SW480 (cell line): ENCODE results near the gene HSD11B1.
A peak's percentile ranks its signal among the peaks of the same experiment; 100 is the strongest.

ENCODE experiments used
- DNase-seq: peaks from one replicate; pipeline ENCODE4 v3.0.0-alpha.2; 2016; ENCODE audit warnings: low spot score

HSD11B1 gene

DNA sequence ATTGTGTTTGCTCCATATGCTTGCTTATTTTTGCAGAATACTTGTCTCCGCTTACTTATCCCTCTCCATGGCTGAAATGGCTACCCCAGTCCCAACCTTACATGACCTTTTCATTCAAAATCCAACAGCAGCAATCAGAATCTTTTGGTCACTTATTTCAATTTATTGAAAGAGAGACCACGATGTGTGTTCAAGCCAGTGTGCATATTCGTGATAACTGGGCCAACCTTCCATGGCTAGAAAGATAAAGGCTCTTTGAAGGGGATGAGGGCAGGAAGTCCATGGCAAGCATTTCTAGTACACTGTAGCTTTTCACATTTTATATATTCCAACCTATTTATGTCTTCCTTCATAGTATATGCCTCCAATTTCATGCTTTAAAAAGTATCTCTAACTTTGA is 23.1 kb downstream of the HSD11B1 start:
- no peak for DNase-seq

DNA sequence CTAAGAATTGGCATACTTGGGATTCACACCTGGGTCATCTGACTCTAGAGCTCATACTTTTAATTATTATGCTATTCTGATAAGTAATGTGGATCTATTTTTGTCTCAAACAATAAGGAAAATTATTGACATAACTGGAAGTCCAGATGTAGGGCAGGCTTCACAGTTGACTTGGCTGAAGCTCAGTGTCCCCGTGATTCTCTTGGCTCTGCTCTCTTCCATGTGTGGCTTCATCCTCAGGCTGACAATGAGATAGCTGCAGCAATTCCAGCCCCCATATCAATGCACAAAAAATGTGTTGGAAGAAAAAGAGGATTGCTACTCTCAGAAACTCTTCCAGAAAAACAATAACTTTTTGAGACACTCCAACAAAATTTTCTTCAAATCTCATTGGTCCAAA is 23.8 kb downstream of the HSD11B1 start:
- DNase-seq, result no peak

DNA sequence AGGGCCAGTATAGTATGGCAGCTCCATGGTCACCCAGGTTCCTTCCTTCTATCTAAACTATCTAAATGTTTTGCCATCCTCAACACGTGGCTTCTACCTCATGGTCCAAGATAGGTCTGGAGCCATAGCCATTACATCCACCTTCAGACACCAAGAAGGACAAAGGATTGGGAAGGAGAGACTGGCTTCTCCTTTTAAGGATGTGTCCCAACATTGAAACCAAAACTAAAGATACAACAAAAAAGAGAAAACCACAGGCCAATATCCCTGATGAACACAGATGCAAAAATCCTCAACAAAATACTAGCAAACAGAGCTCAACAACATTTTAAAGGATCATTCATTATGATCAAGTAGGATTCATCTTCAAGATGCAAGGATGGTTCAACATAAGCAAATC is 24.8 kb downstream of the HSD11B1 start:
- no peak for DNase-seq

DNA sequence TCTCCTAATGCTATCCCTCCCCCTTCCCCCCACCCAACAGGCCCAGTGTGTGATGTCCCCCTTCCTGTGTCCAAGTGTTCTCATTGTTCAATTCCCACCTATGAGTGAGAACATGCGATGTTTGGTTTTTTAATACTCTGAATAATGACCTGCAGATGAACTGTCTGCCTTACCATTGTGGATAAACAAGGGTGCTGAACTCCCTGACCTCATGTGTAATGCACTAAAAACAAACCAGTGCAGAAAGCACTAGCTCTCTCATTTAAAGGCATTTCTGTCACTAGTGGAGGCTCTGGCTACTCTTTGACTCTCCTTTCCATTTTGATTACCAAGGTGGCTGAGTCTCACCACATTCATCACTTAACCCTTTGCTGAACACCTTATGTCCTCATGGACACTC is 28.1 kb downstream of the HSD11B1 start:
- no peak for DNase-seq

DNA sequence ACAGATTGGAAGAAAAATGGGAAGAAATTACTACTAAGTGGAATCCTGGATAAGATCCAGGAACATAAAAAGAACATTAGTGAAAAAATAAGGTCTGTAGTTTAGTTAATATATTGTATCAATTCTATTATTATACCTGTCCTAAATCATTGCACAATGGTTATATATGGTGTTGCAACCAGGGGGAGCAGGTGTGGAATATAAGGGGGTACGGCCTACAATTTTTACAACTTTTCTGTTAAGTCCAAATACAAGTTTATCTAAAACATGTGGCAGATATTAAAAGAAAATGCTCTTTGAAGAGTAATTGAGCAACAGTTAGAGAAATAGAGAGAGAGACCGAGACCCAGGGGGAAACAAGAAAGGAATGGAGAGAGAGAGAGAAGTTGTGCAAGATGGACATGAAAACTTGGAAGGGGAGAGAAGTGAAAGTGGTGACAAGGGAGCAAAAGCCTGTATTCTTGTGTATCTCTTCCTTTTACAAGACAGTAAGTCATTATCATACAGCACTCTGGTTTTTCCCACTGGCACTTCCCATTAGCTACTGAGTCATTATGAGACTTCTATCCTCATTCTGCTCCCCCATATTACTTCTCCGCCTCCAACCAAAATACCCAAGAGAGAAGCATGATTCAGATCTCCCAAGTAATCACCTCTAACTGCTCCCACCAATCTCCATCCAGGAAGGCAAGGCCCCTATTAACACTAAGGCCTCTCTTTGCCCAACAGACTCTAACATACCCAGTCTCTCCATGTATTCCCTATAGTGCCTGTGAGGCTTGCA is 29.0 kb downstream of the HSD11B1 start:
- DNase-seq, result no peak

DNA sequence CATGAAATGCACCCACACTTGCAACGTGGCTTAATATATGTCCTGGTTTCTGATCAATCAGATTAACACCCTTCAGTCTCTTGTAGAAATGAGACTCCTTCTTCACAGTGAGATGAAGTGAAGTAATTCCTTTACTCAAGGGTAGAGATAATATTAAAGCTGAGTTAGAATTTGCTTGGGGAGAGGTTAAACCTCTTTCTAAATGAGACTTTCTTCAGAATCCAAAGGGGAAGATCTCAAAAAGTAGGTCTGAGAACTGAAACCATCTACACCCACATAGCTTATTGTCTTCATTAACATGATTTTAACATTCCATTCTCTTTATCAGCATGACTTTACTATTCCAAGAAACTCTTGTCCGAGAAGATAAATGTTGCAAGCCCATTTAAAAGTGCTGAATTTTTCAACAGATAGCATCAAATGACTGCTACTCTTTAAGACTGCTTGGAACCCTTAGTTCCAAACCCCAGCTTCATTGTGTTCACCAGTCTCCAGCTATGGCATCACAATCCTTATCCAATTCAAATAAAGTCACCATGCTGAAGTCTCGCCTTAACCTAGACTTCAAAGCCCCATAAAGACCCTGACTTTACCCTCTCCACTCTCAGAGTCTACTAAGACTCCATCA is 32.0 kb downstream of the HSD11B1 start:
- DNase-seq, result no peak

DNA sequence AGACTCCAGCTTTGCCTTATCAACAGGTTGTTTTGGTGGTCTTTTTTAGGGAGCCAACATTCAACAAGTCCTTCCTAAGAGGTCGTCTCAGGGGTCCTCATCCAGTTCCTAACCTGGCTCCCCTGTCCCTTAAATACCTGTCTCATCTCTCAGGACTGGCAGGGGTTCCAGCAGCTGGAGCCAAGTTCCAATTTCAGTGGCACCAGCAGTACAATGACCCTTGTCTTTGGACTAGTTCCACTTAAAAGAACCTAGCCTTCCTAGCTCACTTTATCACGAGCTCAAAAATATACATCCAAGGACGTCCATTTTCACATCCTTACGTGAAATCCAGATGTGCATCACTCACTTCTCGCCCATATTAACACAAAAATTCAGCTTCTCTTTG is 32.5 kb downstream of the HSD11B1 start:
- no peak for DNase-seq

DNA sequence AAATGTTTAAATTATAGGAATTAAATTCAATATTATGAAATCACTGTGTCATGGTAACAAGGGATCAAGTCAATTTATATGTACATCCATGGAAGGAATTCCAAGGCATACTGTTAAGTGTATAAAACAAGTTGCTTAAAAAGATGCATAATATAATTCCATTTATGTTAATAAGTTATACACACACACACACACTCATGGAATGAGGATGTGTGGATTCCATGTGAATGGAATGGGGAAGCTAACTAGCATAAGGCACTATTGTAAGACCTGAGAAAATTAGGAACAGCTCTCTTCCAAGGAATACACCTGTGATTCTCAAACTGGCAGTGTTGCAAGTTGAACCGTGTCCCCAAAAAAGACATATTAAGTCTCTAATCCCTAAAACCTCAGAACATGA is 33.6 kb downstream of the HSD11B1 start:
- no peak for DNase-seq

DNA sequence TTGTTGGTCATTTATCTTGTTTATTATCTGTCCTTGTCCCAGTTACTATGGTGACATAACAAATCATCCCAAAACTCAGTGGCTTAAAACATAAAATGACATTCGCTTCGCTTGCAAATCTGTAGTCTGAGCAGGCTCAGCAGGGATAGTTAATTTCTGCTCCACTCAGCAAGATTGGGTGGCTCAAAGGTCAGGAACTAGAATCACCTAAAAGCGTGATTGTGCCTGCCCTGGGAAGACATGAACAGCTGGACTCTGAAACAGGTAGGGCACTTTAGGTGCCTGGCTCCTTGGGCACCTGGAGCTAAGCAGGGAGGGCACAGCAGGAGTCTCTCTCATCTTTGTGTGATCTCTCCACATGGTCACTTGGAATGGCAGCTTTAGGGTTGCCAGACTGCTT is 36.5 kb downstream of the HSD11B1 start:
- no peak for DNase-seq

DNA sequence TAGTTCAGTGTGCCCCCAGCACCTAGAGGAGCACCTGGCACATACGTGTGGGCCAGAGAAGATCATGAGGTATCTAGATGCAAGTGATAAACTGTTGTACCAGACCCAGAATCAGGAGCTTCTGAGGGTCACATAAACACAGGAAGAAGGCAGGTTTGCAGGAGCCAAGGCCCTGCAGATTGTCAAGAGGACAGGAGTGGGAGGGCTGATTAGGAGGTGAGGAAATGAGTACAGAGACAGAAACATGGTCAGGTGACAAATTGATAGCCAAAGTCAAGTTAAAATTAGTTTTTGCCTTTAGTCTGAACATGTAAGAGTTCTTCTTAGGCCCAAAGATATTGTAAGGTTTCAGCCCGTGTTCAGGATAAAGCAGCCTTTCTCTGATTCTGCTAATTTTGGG is 37.2 kb downstream of the HSD11B1 start:
- DNase-seq, result no peak

DNA sequence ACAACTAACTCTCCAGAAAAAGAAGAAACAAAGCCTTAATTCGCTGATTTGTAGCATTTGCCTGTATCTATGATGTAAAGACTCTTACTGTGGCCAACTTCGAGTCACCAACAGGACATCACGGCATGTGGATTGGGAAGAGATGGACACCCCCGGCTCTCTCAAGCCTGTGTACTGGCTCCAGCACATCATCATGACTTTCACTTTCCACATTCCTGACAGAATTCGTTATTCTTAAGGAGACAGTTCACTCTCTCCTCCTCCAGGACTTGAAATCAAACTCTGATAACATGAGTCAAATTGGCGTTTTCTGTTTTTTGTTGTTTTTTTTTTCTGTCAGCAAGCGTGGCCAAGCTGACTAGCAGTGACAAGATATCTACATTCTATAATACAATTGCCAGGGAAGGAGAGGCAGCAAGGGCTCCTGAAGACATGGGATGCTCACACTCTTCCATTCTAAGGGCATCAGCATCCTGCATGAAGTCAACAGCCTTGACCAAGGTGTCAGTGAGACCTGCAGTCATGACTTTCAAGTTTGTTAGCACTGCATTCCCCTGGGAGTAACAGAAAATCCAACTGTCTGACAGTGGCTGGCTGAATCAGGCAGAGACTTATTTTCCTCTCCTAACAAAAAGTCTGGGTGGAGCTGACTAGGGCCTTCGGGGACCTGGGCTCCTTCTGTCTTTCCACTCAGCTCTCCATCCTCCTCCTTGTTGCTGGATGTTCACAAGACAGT is 37.9 kb downstream of the HSD11B1 start:
- DNase-seq, result no peak

DNA sequence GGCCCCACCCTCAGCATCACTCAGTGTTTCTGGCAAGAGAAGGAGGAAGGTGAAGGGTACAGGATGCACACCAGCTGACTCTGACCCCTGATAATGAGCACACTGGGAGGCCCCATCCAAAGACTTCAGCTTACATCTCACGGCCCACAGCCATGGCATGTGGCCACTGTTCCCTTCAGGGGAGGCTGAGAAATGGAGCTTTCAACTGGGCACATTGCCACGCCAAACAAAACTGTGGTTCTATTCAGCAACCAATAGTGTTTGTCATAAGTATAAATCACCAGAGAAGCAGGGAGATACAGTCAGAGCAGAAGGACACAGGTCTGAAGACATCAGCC is 38.5 kb downstream of the HSD11B1 start:
- DNase-seq, result no peak

DNA sequence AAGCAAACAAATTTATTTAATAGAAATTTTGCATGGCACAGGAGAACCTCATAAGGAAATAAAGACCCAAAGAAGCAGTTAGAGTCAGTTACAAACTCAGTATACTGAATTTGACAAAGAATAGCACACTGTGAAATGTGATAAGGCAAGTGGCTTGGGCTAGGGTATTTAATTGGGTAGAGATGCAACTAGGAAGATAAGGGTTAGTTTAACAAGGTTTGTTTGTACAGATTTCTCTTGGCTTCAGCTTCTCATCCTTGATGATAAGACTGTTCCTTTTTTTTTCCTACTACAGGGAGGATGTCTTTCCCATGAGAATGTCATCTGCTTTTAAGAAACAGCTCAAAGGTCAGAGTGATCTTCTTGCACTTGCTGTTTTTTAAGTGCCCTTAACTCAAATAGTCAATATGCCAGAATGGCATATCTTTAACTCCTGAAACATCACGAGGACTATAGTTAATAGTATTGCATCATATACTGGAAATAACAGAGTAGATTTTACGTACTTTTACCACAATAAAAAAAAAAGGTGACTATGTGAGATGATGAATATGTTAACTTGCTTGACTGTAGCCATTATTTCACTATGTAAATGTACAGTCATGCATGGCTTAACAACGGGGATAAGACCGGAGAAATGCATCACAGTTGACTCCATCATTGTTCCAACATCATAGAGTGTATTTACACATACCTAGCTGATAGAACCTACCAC is 42.0 kb downstream of the HSD11B1 start:
- DNase-seq, result no peak

DNA sequence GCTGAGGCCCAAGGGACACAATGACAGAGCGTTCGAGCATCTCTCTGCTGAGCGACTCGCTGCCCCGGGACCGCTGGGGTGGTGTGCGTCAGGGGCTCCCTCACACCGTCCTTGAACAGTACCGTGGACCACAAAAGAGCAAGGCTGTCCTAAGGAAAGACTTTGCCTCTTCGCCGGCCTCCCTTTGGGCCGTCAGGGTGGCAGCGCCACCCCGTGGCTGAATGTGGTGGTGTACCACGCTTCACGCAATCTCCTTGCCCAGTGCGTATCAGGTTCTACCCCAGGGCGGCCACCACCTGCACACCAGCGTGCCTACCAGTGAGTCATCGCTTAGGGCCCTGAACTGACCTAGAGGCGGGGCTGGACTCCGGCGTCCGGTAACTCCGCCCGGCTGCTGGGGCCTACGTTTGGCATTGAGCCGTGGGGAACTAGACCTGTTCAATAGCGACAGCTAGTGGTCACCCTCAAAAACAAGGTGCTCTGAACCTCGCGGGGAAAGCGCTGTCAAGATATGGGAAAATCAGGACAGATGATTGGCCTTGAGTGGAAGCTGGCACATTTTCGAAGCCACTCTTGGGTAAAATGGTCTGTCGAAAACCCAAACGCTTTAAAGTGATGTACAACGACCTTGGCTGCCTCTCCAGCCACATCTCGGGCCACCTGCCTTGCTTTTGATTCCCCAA is 43.1 kb downstream of the HSD11B1 start:
- peak; percentile 98 for DNase-seq

DNA sequence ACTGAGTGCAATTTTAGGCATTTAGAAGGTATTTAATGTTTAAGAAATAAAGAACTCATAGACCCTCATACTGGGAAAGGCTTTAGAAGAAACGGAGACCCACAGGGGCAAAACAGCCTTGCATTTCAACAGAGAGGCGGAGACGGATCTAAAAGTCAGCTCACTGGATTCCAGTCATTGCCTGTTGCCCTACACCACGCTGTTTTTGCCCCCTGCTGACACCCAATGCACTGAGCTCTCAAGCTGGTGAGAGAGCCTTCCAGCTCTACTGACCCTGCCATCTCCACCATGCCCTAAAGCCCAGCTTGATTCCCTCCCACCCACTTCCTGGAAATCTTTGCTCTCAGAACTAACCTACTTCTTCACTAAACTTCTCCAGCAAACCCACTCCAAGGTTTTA is 44.0 kb downstream of the HSD11B1 start:
- DNase-seq, result no peak

DNA sequence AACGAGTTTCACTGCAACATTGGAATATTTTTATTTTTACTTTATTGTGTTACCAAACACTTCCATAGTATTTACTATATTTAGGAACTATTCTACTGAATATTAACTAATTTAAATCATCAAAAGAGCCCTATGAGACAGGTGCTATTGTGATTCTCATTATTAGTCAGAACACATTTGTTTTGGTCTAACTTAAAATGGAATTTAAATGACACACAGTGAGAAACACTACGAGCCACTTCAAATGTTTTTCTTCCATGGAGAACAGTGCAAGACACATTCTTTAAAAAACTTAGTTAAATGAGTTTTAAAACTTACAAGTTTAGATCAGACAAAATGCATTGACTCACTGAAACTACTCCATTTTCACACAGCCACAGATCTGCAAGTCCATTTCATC is 44.6 kb downstream of the HSD11B1 start:
- no peak for DNase-seq

DNA sequence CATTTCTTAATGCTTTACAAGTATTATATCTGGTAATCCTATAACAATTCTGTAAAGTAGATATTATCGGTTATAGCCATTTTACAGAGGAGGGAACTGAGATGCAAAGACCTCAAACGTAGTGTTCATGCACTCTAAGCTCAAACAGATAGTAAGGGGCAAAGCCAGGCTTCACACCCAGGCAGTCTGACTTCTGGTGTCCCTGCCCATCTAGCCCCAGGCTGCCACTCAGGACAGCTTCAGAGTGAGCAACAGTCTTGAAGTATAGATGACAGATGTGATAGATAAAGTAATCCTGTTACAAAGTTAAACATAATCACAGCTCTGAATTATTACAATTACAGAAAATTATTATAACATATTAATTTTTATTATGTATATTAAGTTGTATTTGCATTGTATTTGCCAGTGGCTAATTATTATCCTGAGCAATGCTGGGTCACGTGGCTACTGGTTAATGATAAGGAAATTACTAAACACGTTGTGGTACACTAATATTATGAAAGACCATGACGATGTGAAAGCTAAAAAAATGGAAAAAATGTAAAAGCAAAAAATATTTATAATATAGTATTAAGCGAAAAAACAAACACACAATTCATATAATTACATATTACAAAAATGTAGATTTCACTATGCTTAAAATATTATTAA is 45.2 kb downstream of the HSD11B1 start:
- DNase-seq, result no peak

DNA sequence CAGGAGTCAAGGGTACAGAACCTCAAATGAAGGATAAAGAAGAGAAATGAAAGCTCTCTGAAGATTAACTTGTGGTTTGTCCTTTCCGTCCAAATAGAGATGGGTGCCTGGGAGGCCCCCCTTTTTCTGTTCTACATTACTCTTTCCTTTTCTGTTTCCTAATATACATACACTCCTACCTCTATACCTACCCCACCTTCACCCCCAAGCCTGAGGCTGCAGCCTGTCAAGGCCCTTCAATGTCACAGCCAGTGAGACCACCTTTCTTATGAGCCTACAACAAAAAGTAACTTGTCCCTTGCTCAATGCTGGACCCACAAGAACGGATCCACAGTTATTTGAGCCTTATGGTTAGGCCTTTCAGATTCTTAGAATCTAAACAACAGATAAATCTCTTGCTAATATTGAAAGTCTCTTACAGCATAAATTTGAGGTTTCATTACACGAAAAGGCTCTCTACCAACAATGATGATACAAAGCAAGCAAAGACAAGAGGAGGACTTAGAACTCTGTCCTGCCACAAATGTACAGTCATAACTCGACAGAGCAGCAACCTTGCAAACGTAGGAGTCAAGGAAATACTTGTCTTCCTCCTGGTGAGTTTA is 47.1 kb downstream of the HSD11B1 start:
- no peak for DNase-seq

DNA sequence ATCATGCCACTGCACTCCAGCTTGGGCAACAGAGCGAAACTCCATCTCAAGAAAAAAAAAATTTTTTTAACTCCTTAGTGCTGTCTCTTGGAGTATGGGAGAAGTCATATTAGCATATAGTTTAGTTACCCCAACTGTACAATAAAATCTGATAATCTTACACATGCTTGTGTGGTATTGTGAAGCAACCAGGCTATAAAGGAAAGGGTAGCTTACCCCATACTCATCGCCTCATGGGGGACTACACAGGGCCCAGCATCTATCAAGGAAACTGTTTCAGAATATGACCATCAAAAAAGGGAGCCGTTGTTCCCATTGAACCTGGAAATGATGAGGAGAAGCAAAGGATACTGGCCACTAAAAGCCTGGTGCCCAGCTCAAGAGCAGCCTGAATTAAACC is 48.2 kb downstream of the HSD11B1 start:
- DNase-seq, result no peak

DNA sequence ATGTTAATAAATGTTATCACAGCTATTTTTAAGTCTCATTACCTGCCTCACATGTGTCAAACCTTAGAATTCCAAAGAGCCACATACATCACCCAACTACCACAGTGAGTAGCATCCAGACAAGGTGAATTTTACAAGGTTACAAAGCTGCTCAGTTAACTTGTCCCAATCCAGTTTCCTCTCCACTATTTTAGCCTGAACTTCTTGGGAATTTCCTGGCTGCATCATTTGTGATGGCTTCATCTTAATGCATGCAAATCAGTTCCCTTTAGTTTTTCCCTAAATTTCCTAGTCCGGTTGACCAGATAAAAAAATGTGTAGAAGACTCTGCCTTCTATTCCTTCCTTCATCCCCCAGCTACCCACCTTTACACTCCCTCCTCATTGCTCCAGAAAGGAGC is 50.6 kb downstream of the HSD11B1 start:
- no peak for DNase-seq

DNA sequence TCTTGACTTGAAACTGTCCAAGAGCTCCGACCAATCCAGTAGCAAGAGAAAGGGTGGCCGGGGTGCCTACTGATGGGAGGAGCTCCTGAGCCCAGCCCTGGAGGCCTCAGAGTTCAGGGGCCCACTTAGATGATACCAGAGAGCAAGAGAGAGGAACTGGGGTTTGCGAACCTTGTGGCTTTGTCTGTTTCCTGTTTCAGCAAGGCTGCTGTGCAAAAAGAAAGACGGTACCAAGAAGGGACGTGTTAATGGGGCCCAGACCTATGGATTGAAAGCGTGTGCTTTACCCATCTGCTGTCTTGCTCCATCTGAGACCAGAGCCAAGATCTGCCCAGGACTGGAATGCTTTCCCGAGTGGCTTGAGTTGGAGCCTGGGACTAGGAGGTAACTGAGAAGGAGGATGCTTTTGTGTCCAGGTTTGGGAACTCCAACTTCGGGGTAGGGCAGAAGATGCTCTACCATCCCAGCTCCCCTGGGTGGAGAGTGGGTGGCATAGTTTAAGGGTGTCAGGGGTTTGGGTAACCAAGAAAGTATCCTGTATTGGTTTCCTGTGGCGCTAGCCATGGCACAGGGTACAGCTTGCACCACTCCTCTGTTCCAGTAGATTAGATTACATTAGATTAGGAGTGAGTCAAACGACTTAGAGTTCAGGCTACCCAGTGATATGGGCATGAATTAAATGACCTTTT is 51.4 kb downstream of the HSD11B1 start, which contains the start of gene TRAF3IP3:
TRAF3IP3 (plus strand) TSS at position 128 of the 689 bp plus-strand sequence. CDS start 3,987 bp downstream, outside the sequence.
- no peak for DNase-seq
